Fibroblast of lung (primary cell): ENCODE data around the gene JRKL. TPM values are rescaled to one million over a fixed set of nuclear protein-coding genes. Genes with fewer than 3 reads are reported as not detected.
"Not testable (repeated sequence)": the region's sequence is repeated elsewhere in the genome, so short reads cannot be mapped to it uniquely, and the experiment has no call there.

ENCODE experiments used
- DNase-seq, 2 donors: peaks; one replicate each; pipeline versions ENCODE4 v3.0.0 to v3.0.0-alpha.2; 2010; ENCODE audit warnings: low read depth in 2 of 2
- H2AFZ ChIP-seq: 2 replicates; pipeline ENCODE4 v1.5.1; 2012; ENCODE audit warnings: low read length, control low read depth, inconsistent platforms
- H3K27ac ChIP-seq: 2 replicates; pipeline ENCODE4 v1.5.1; 2011; ENCODE audit warnings: low read length, control low read depth; ENCODE audit not compliant: insufficient read depth
- H3K27me3 ChIP-seq: 2 replicates; pipeline ENCODE4 v1.5.1; 2011; ENCODE audit warnings: mild to moderate bottlenecking, low read length; ENCODE audit not compliant: control insufficient read depth, insufficient read depth
- H3K36me3 ChIP-seq: 2 replicates; pipeline ENCODE4 v1.5.1; 2011; ENCODE audit warnings: low read length; ENCODE audit not compliant: control insufficient read depth, insufficient read depth
- H3K4me1 ChIP-seq: 2 replicates; pipeline ENCODE4 v1.5.1; 2011; ENCODE audit warnings: low read length; ENCODE audit not compliant: control insufficient read depth, insufficient read depth; ENCODE audit errors: extremely low read depth
- H3K4me2 ChIP-seq: 2 replicates; pipeline ENCODE4 v1.5.1; 2011; ENCODE audit warnings: low read length, control low read depth; ENCODE audit not compliant: insufficient read depth; ENCODE audit errors: extremely low read depth
- H3K4me3 ChIP-seq, 4 experiments: fragments of 200-600 bp in 1 of 4; sonication (generic) in 1 of 4; replicated peaks in 1 of 4; 2 replicates each; pipeline ENCODE4 v1.5.1; 2011 to 2016; ENCODE audit warnings: low read length in 4 of 4, low read depth in 3 of 4, mild to moderate bottlenecking in 3 of 4, control low read depth in 2 of 4, inconsistent platforms in 1 of 4, mixed read lengths in 1 of 4; ENCODE audit not compliant: insufficient read depth in 1 of 4; ENCODE audit errors: control extremely low read depth in 1 of 4
- H3K79me2 ChIP-seq: 2 replicates; pipeline ENCODE4 v1.5.1; 2012; ENCODE audit warnings: mild to moderate bottlenecking, low read length, inconsistent platforms; ENCODE audit not compliant: control insufficient read depth, insufficient read depth
- H3K9ac ChIP-seq: 2 replicates; pipeline ENCODE4 v1.5.1; 2011; ENCODE audit warnings: mild to moderate bottlenecking, low read length, control low read depth; ENCODE audit not compliant: insufficient read depth
- H3K9me3 ChIP-seq: 2 replicates; pipeline ENCODE4 v1.5.1; 2012; ENCODE audit warnings: low read depth, low read length; ENCODE audit not compliant: control insufficient read depth, insufficient read depth
- H4K20me1 ChIP-seq: 2 replicates; pipeline ENCODE4 v1.5.1; 2011; ENCODE audit warnings: low read length; ENCODE audit not compliant: control insufficient read depth, insufficient read depth; ENCODE audit errors: extremely low read depth
- CTCF ChIP-seq, 2 donors: IDR thresholded peaks in 1 of 2; conservative IDR thresholded peaks in 1 of 2; 1 replicate in 1 of 2; 2 replicates in 1 of 2; pipeline ENCODE4 v1.5.1; 2011 to 2012; ENCODE audit warnings: low read length in 2 of 2, control low read depth in 1 of 2, inconsistent platforms in 1 of 2, low read depth in 1 of 2, mild to moderate bottlenecking in 1 of 2
- EZH2 ChIP-seq: IDR thresholded peaks from 2 replicates; pipeline ENCODE4 v1.5.1; 2012; ENCODE audit warnings: low read length, control low read depth, mild to moderate bottlenecking; ENCODE audit errors: missing control alignments
- polyA plus RNA-seq, 2 donors: library from polyadenylated mRNA; depleted of rRNA in 1 of 2; stranded (reverse) in 1 of 2; unstranded in 1 of 2; fragments of >200 nt; gene quantifications; 2 replicates each; pipeline ENCODE4 v1.2.1, GENCODE V29; 2011 to 2012; ENCODE audit warnings: missing spikeins in 1 of 2
- total RNA-seq: library from RNA; depleted of rRNA; stranded (reverse); fragments of >200 nt; gene quantifications from 2 replicates; pipeline ENCODE4 v1.2.1, GENCODE V29; 2014

JRKL gene
- total and polyA plus RNA-seq, 2 donors (not counting 1 experiment from before 2014, with no cell fraction given) = 15.0 to 18.5 TPM

GRCh38 chr11:96430668-96431067 lies 40.9 kb downstream of the JRKL start:
- H3K9ac ChIP-seq = no peak overlapping the region
- no peak overlapping the region for H3K27ac ChIP-seq
- H3K4me3 ChIP-seq = no peak overlapping the region
- no peak overlapping the region for H3K4me2 ChIP-seq
- peaks cover 3% of the 10 kb centered on the region for H3K27me3 ChIP-seq
- TF ChIP-seq EZH2 (no peak), CTCF (conservative IDR thresholded peaks at IDR 0.05 in 1 of 2, IDR thresholded peaks at IDR 0.05 in 1 of 2; ENCODE audit: low read depth in 1 of 2, low read length in 2 of 2) (no peak)
- DNase-seq = no peak
- no peaks in the 10 kb centered on the region for H3K4me1 ChIP-seq
- no peaks in the 10 kb centered on the region for H3K79me2 ChIP-seq
- no peaks in the 10 kb centered on the region for H3K9me3 ChIP-seq
- H3K36me3 ChIP-seq = no peaks in the 10 kb centered on the region
- H2AFZ ChIP-seq = no peak overlapping the region
- H4K20me1 ChIP-seq = no peaks in the 10 kb centered on the region

- not testable (repeated sequence) for H4K20me1 ChIP-seq, H3K79me2 ChIP-seq, H3K27ac ChIP-seq, H3K4me2 ChIP-seq, DNase-seq, H3K9me3 ChIP-seq, H2AFZ ChIP-seq, H3K4me3 ChIP-seq, H3K9ac ChIP-seq, H3K4me1 ChIP-seq, H3K36me3 ChIP-seq, H3K27me3 ChIP-seq
Observed at GRCh38 chr11:96432654-96433053, 42.8 kb downstream of the JRKL start.

Other genes with a start within 250 kb of the JRKL start
- gene MAML2, start 46.8 kb upstream of the JRKL start, total RNA-seq = 9.8 and 13.0 TPM in 2 replicates
- 16.0 and 19.0 TPM in 2 replicates for gene MAML2, start 46.8 kb upstream of the JRKL start, polyA plus RNA-seq
- 12.8 and 14.2 TPM in 2 replicates for gene CCDC82, start 101 bp upstream of the JRKL start, total RNA-seq
- 14.0 and 19.5 TPM in 2 replicates for gene CCDC82, start 101 bp upstream of the JRKL start, polyA plus RNA-seq